Measurements from ENCODE around the gene CHIT1. TPM values are rescaled to one million over a fixed set of nuclear protein-coding genes. Genes with fewer than 3 reads are reported as not detected.

The CHIT1 gene
- total RNA-seq, 2 experiments from 2014 or later = 0.56 to 0.74 TPM

DNA sequence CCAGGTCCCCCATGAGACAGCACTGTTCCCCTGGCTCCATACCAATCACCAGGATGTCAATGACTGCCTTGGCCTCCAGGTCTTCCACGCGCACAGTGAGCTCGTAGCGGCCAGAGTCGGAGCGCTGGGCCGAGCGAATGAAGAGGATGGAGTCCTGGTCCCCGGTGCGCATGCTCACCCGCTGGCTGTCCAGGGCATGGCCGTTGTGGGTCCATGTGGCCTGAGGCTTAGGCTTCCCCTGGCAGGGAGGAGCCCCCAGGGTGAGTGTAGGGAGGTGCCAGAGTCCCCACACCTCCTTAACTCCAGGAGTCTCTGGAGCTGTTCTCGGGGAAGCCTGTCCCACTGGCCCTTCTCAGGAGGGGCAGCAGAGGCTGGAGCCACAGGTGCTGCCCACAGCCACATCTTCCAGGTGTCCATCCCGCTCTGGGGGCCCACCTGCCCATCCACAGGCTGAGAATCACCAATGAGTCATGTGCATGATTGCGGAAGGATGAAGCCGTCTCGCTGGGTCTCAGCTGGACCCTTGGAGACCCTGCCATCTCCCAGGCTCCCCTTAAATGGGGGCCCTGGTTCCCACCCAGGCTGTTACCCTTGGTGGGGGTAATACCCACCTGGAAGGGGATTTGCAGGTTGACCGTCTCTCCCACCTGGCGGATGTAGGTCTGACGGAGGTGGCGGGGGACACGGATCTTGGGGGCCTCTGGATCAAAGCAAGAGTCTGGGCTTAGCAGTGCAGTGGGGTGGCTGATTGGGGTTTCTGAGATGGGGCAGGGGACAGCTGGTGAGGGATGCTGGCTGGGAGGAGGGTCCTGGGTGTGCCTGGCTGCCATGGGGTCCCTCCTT is 57.9 kb downstream of the CHIT1 start:
- Mint-ChIP-seq H3K27ac (no peak overlapping the region), H3K9me3 (no peaks in the 10 kb centered on the region), H3K27me3 (no peaks in the 10 kb centered on the region), H3K36me3 (ENCODE audit: low read depth) (no peaks in the 10 kb centered on the region), H3K4me1 (ENCODE audit: low read depth) (no peaks in the 10 kb centered on the region), H3K4me3 (no peak overlapping the region)
- ChIA-PET CTCF (interaction anchor here (0.7 to 6.6 kb wide), 33 partner anchors 9 to 459 kb away, joined by 3 to 58 read pairs (median 4); no protein-coding TSS in a partner anchor), POLR2A (no interaction called here)
- intact Hi-C loops (cut with micrococcal nuclease) = loop anchor here (5.0 kb wide), 1 partner anchor 134 kb away; no protein-coding TSS in a partner anchor
- no peak for DNase-seq
- no peak for ATAC-seq
- TF ChIP-seq CTCF (IDR thresholded peaks at IDR 0.05) = no peak

DNA sequence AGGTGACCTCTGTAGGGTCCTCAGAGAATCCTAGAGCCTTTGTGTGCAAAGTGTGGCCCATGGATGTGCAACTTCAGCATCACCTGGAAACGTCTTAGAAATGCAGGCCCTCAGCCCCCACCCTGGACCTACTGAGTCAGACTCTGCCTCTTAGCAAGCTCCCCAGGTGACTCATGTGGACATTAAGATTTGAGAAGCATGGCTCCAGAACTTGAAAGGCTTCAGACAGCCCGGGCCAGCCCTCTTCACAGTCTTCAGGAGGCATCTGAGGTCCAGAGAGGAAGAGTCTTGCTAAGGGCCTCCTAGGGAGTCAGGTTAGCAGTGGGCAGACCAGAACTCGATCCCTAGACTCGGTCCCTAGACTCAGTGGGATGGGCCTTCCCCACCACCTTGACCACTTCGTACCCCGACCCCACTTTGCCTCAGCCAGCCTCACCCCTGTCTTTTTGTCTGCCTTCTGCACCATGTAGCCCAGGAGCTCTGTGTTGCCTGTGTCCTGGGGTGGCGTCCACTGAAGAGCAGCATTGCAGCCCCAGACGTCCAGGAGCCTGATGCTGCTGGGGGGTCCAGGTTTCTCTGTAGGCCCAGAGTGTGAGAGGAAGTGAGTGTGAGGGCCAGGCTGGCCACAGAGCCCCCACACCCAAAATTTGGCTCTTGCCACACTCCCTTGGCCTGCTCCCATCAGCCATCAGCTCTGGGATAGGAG is 58.7 kb downstream of the CHIT1 start:
- Mint-ChIP-seq H3K4me3 (no peak overlapping the region), H3K36me3 (ENCODE audit: low read depth) (no peaks in the 10 kb centered on the region), H3K9me3 (no peaks in the 10 kb centered on the region), H3K27ac (no peak overlapping the region), H3K4me1 (ENCODE audit: low read depth) (no peaks in the 10 kb centered on the region), H3K27me3 (no peaks in the 10 kb centered on the region)
- intact Hi-C loops (cut with micrococcal nuclease) = loop anchor here (5.0 kb wide), 1 partner anchor 133 kb away; no protein-coding TSS in a partner anchor
- ATAC-seq (no peak), DNase-seq (no peak)
- POLR2A ChIA-PET = interaction anchor here (1.3 kb wide), 1 partner anchor 12 kb away, joined by 4 read pairs; no protein-coding TSS in a partner anchor
- CTCF ChIA-PET = interaction anchor here (1.1 to 6.6 kb wide), 9 partner anchors 9 to 130 kb away, joined by 3 to 58 read pairs (median 12); no protein-coding TSS in a partner anchor
- no peak for TF ChIP-seq CTCF (IDR thresholded peaks at IDR 0.05)

GRCh38 chr1:203169770-203170520 is 59.5 kb downstream of the CHIT1 start:
- intact Hi-C loops (cut with micrococcal nuclease) = loop anchor here (5.0 kb wide), 1 partner anchor 133 kb away; no protein-coding TSS in a partner anchor

GRCh38 chr1:203168991-203169390 is 60.5 kb downstream of the CHIT1 start:
- no peak for ATAC-seq
- H3K4me3 Mint-ChIP-seq = no peak overlapping the region
- no peak for TF ChIP-seq CTCF (IDR thresholded peaks at IDR 0.05)
- no peaks in the 10 kb centered on the region for H3K36me3 Mint-ChIP-seq (ENCODE audit: low read depth)
- H3K27me3 Mint-ChIP-seq = peaks cover 4% of the 10 kb centered on the region
- ChIA-PET POLR2A (interaction anchor here (0.8 kb wide), 1 partner anchor 55 kb away, joined by 3 read pairs; no protein-coding TSS in a partner anchor), CTCF (interaction anchor here (6.6 kb wide), 1 partner anchor 128 kb away, joined by 58 read pairs; no protein-coding TSS in a partner anchor)
- H3K9me3 Mint-ChIP-seq = no peaks in the 10 kb centered on the region
- intact Hi-C loops (cut with micrococcal nuclease) = no loop called here
- H3K4me1 Mint-ChIP-seq (ENCODE audit: low read depth) = no peaks in the 10 kb centered on the region
- DNase-seq = no peak
- no peak overlapping the region for H3K27ac Mint-ChIP-seq

More at GRCh38 chr1:203169770-203170520, 59.5 kb downstream of the CHIT1 start:
- ATAC-seq = no peak
- no peak overlapping the region for H3K27ac Mint-ChIP-seq
- ChIA-PET POLR2A (interaction anchor here (1.3 kb wide), 1 partner anchor 11 kb away, joined by 4 read pairs; no protein-coding TSS in a partner anchor), CTCF (interaction anchor here (6.6 kb wide), 1 partner anchor 129 kb away, joined by 58 read pairs; no protein-coding TSS in a partner anchor)
- no peak overlapping the region for H3K4me3 Mint-ChIP-seq
- H3K27me3 Mint-ChIP-seq = peaks cover 2% of the 10 kb centered on the region
- no peak for DNase-seq
- TF ChIP-seq CTCF (IDR thresholded peaks at IDR 0.05) = no peak
- no peaks in the 10 kb centered on the region for H3K36me3 Mint-ChIP-seq (ENCODE audit: low read depth)
- H3K9me3 Mint-ChIP-seq = no peaks in the 10 kb centered on the region
- H3K4me1 Mint-ChIP-seq (ENCODE audit: low read depth) = no peaks in the 10 kb centered on the region

Data from activated CD8-positive, alpha-beta T cell treated with anti-CD3 and anti-CD28 coated beads for 36 hours (primary cell).